C4-2B (cell line): Measurements from ENCODE around the gene MAP3K13.

Experiments
- CTCF ChIP-seq: fragments of 450-650 bp; conservative IDR thresholded peaks from 2 replicates; pipeline ENCODE4 v1.5.1; 2017; ENCODE audit warnings: mild to moderate bottlenecking
- ZFX ChIP-seq: fragments of 450-650 bp; IDR thresholded peaks from 2 replicates; pipeline ENCODE4 v1.6.1; 2017

- TF ChIP-seq CTCF (no peak), ZFX (no peak)
Measured at GRCh38 chr3:185526349-185526951, 163.5 kb downstream of the MAP3K13 start.
